ENCODE data around the gene TSHZ2.

Gene TSHZ2

DNA sequence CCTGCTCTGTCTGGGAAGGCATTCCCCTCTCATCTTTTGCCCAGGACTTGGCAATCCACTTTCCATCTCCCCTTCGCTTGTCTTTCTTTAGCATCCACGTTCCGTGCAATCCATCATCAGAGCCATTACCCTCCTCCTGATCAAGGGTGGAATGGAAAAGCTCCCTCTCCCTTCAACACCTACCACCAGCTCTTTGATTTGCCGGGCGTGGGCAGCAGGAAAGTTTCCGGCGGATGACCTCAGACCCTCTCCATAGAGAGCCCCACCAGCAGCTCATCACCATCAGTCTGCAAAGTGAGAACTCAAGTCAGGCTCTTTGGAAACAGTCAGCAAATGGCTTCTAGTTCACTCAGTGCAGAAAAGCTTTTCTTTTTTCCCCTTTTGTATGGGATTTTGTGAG lies 76.2 kb downstream of the TSHZ2 start:
- Mint-ChIP-seq H3K4me1 (peaks cover 50% of the 10 kb centered on the region), H3K27ac (peak overlapping the region; percentile 47), H3K4me3 (no peak overlapping the region), H3K27me3 (no peaks in the 10 kb centered on the region), H3K36me3 (peaks cover 27% of the 10 kb centered on the region), H3K9me3 (no peaks in the 10 kb centered on the region)

DNA sequence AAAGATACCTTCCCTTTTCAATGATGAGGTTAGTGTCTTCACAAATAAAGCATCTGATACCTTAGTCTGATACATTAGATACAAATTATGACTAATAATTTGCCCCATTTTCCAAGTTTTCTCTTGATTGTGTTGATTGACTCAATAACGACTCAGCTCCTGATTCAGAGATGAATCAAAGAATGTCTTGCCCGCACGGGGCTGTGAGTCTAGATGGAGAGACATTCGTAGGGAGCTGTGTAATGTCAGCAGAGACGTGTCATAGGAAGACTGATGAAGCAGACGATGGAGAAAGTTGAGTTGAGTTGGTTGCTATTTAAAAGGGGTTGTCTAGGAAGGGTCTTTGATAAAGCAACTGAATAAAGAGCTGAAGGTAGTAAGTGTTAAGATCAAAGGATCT lies 78.2 kb downstream of the TSHZ2 start:
- H3K27me3 Mint-ChIP-seq: no peaks in the 10 kb centered on the region
- H3K4me3 Mint-ChIP-seq: peak overlapping the region; percentile 31
- H3K36me3 Mint-ChIP-seq: peaks cover 25% of the 10 kb centered on the region
- peaks cover 62% of the 10 kb centered on the region for H3K4me1 Mint-ChIP-seq
- H3K9me3 Mint-ChIP-seq: no peaks in the 10 kb centered on the region
- peak overlapping the region; percentile 86 for H3K27ac Mint-ChIP-seq

DNA sequence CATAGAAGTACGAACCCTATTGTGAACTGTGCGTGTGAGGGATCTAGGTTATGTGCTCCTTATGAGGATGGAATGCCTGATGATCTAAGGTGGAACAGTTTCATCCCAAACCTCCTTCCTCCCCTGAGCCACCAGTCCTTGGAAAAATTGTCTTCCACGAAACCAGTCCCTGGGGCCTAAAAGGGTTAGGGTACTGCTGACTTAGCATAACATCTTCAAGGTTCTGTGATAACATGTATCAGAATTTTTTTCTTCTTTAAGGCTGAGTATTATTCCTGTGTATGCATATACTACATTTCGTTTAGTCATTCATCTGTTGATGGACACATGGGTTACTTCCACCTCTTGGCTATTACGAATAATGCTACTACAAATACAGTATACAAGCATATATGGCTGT lies 80.2 kb downstream of the TSHZ2 start:
- Mint-ChIP-seq H3K9me3 (peaks cover 9% of the 10 kb centered on the region), H3K27ac (peak overlapping the region; percentile 24), H3K36me3 (peaks cover 34% of the 10 kb centered on the region), H3K27me3 (no peaks in the 10 kb centered on the region), H3K4me3 (no peak overlapping the region), H3K4me1 (peaks cover 80% of the 10 kb centered on the region)

DNA sequence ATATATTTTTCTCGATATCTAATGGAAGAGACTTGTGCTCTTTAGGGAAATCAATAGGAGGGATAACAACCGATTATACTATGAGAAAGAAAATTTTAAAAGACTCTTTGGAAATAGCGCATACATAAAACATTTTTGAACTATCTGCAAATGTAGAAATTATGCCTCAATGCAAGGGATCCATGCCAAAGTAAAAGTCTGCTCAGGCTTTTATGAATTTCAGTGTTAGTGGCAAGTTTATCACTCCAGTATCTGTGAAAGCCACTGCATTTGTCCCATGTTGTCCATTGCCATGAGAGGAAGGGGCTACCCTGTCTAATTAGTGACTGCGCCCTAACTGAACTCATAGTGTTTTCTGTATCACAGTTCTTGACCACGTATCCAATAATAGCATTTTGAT lies 81.4 kb downstream of the TSHZ2 start:
- Mint-ChIP-seq H3K4me3 (no peak overlapping the region), H3K4me1 (peaks cover 73% of the 10 kb centered on the region), H3K27me3 (no peaks in the 10 kb centered on the region), H3K9me3 (peaks cover 9% of the 10 kb centered on the region), H3K27ac (peak overlapping the region; percentile 25), H3K36me3 (peaks cover 27% of the 10 kb centered on the region)

DNA sequence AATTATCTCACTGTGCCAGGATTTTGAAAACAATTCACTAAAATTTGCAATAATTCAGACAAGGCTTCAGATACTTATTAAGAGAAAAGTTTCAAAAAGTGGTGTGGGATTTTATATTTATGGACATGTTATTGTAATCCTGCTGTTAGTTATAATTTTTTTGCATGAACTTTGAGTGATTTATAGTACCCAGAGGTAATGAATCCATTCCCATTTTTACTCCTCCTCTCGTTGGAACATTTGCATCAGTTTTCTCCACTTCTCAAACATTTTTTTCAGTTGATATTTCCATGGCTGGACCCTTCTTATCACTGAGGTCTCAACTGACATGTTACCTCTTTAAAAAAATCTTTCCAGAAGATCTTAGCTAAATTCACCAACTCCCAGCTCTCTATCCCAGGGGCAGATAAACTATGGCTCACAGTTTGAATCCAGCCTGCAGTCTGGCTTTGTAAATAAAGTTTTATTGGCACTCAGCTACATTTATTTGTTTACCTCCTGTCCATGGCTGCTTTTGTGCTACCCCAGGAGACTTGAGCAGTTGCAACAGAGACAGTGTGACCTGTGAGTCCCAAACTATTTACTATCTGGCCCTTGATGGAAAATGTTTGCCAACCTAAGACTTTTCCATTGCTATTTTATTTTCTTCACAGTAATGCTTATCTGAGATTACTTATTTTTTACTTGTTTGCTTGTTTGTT lies 83.4 kb downstream of the TSHZ2 start:
- Mint-ChIP-seq H3K4me1 (peaks cover 80% of the 10 kb centered on the region), H3K4me3 (no peak overlapping the region), H3K27ac (peak overlapping the region; percentile 70), H3K27me3 (no peaks in the 10 kb centered on the region), H3K9me3 (peaks cover 9% of the 10 kb centered on the region), H3K36me3 (peaks cover 28% of the 10 kb centered on the region)

DNA sequence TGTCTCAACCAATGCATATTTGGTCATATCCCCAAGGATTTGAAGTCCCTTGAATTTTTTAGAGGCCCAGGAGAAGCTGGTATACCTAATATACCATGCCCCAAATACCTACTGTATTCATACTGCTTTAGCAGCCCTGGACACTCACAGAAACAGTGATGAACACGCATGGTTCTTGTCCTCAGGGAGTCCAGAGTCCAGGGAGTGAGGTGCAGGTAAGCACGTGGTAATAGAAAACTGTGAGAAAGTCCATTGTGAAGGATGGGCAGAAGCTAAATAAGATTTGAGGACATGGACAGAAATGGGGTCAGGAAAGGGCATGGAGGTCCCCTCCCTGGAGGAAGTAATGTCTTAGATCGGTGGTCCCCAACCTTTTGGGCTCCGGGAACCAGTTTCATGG lies 85.4 kb downstream of the TSHZ2 start:
- Mint-ChIP-seq H3K36me3 (peaks cover 29% of the 10 kb centered on the region), H3K27ac (no peak overlapping the region), H3K4me1 (peaks cover 88% of the 10 kb centered on the region), H3K27me3 (no peaks in the 10 kb centered on the region), H3K9me3 (peaks cover 9% of the 10 kb centered on the region), H3K4me3 (no peak overlapping the region)

DNA sequence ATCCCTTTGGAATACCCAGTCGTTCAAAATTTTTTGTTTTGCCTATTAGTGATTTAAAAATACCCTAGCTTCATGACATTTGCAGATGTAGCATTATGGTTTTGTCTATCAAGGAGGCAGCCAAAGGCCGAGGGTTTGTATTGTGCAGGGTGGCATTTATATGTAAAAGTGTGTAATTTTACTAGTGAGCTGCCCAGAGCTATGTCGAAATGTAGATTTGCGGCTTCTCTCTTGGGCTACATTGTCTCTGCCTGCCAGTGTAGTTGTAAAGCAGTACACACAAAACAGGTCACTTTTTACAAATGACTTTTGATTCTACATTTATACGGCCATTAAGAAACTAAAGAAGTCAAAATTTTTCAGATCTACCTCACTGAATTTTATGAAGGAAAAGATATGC lies 87.7 kb downstream of the TSHZ2 start:
- Mint-ChIP-seq H3K27ac (peak overlapping the region; percentile 92), H3K27me3 (no peaks in the 10 kb centered on the region), H3K4me3 (no peak overlapping the region), H3K9me3 (peaks cover 9% of the 10 kb centered on the region), H3K4me1 (peaks cover 84% of the 10 kb centered on the region), H3K36me3 (peaks cover 24% of the 10 kb centered on the region)

DNA sequence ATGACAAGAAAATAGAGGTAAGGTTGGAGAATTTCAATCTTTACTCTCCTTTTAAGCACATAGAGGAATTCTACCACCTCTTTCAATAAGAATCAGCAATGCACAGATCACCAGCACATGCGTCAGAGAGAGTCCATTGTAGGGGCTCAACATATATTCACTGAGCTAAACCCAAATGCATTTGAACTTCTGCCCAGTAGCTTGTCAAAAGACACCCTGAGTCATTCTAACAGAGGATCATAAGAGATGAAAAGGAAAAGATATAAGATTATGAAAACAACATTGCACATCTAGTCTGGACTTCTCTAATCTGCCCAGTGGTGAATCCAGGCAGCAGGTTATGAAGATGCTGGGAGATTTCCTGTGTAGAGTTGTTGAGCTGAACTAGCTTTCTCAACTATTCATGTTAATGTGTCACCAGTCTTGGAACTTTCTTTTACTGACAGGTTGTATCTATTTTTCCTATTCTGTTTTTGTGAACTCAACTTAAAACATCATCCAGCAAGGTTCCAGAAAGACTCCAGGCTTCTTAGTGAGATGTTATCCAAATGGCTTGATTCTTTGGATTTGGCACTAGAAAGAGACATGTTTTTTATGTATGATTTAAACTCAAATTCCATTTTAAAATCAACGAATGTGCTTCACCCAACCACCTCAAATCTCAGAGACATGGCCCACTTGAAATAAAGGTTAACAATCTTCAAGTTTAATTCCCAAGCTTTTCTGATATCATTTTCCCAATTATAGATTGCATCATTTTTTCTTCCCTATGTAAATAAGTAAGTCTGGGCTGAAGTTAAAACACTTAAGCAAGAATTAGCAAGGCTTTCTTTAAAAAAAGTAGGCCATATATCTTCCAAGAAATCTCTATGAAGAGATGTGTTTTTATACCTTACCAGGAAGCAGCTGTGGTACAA lies 89.3 kb downstream of the TSHZ2 start:
- Mint-ChIP-seq H3K27me3 (no peaks in the 10 kb centered on the region), H3K4me3 (peak overlapping the region; percentile 38), H3K36me3 (peaks cover 18% of the 10 kb centered on the region), H3K27ac (peak overlapping the region; percentile 92), H3K9me3 (peaks cover 8% of the 10 kb centered on the region), H3K4me1 (peaks cover 75% of the 10 kb centered on the region)

DNA sequence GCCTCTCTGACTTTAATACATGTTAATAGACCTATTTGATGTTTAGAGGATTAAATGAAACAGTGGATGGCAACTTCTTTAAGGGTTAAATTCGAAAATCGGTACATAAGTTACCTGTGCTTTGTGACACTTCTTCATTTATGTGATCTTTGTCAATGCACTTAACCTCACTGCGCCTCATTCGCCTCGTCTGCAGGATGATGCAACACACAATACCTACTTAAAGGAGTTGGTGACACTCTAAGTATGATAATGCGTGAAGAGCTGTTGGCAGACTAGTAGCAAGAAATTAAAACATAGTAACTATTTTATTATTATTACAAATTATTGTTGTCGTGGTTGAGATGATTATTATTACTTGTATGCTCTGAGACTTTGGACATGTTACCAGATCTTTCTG lies 92.8 kb downstream of the TSHZ2 start:
- Mint-ChIP-seq H3K36me3 (peaks cover 26% of the 10 kb centered on the region), H3K9me3 (peaks cover 6% of the 10 kb centered on the region), H3K4me1 (peaks cover 75% of the 10 kb centered on the region), H3K4me3 (no peak overlapping the region), H3K27me3 (no peaks in the 10 kb centered on the region), H3K27ac (peak overlapping the region; percentile 81)

DNA sequence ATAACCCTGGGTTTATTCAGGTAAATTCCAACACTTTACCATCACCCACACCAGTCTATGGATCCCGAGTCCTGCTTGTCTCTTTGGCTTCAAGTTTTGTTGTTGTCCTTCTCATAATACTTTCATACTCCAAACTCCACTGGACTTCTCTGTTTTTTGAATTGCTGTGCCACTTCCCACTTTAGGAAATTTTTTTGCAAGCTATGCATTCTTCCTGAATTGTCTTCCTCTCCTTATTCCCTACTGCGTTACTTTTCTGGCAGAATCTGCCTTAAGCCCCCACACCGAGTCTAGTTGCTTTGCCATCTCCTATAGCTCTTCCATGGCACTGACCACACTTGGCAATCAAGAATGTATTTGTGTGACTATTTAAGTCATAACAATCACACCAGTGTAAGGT lies 96.1 kb downstream of the TSHZ2 start:
- Mint-ChIP-seq H3K27ac (peak overlapping the region; percentile 96), H3K4me3 (no peak overlapping the region), H3K4me1 (peaks cover 75% of the 10 kb centered on the region), H3K9me3 (peaks cover 6% of the 10 kb centered on the region), H3K36me3 (peaks cover 24% of the 10 kb centered on the region), H3K27me3 (no peaks in the 10 kb centered on the region)

DNA sequence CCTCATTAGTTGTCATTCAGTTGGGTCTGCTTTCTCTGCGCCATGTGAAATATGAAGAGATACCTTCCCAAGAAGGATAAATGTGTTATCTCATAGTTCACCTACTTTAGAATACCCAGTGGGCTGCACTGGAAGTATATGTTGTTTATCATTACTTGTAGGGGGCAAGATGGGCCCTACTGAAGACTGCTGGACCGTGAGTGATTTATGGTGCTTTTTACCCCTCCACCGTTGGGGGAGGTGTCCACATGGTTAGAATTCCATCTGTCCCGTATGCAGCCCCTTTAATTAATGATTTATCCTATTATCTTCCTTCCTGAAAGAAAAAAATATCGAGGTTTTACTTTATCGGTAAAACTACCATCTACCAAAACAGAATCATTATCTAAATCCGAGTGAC lies 97.0 kb downstream of the TSHZ2 start:
- H3K27ac Mint-ChIP-seq: peak overlapping the region; percentile 96
- H3K9me3 Mint-ChIP-seq: peaks cover 6% of the 10 kb centered on the region
- no peaks in the 10 kb centered on the region for H3K27me3 Mint-ChIP-seq
- H3K4me1 Mint-ChIP-seq: peaks cover 76% of the 10 kb centered on the region
- H3K36me3 Mint-ChIP-seq: peaks cover 29% of the 10 kb centered on the region
- H3K4me3 Mint-ChIP-seq: no peak overlapping the region

DNA sequence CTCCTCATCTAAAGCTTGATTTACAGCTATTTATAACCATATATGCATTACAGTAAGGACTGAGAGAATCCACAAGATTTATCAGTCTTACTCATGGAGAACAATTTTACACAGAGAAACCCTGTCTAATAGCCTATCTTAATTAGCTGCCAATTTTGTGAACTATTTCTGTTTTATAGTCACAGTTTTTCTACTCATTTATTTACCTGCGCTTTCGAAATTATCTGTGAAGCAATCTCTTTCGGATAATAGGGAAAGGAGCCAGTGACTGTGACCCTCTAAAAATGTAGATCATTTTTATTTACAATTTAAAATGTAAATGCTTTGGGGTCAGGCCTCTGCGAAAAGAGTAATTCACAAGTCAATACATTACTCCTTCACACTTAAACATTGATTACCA lies 98.1 kb downstream of the TSHZ2 start:
- Mint-ChIP-seq H3K9me3 (peaks cover 6% of the 10 kb centered on the region), H3K4me1 (peaks cover 71% of the 10 kb centered on the region), H3K27me3 (no peaks in the 10 kb centered on the region), H3K36me3 (peaks cover 29% of the 10 kb centered on the region), H3K27ac (peak overlapping the region; percentile 96), H3K4me3 (no peak overlapping the region)

DNA sequence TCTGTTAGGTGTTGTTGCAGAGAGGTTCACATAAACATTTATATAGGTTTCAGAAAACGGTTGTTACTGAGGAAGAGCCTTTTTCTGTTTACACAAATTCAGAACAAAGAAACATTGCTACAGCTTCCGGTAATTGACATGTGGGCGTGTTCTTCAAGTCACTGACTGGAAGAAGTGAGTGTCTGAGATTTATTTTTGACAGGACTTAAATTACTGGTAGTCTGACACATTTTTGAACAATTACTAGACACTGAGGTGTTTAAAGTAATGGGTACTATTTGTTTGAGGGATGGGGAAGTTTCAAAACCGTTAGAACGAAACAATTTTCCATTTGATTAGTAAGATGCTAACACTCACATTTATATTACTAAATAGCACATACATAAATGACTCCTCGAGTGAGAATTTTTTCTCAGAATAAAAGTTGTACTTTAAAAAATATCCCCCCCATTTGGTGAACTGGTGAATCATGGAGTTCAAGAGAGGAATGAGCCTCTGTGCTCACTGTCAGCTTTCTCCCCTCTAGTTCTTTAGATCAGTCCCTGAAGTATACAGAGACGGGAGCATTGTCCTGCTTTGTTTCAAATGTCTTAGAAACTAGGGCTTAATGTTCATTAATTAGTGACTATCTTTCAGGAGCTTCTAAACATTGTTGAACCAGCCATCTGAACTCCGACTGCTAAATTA lies 98.7 kb downstream of the TSHZ2 start:
- no peaks in the 10 kb centered on the region for H3K27me3 Mint-ChIP-seq
- peaks cover 6% of the 10 kb centered on the region for H3K9me3 Mint-ChIP-seq
- H3K36me3 Mint-ChIP-seq: peaks cover 28% of the 10 kb centered on the region
- peak overlapping the region; percentile 96 for H3K27ac Mint-ChIP-seq
- peaks cover 69% of the 10 kb centered on the region for H3K4me1 Mint-ChIP-seq
- H3K4me3 Mint-ChIP-seq: peak overlapping the region; percentile 51

DNA sequence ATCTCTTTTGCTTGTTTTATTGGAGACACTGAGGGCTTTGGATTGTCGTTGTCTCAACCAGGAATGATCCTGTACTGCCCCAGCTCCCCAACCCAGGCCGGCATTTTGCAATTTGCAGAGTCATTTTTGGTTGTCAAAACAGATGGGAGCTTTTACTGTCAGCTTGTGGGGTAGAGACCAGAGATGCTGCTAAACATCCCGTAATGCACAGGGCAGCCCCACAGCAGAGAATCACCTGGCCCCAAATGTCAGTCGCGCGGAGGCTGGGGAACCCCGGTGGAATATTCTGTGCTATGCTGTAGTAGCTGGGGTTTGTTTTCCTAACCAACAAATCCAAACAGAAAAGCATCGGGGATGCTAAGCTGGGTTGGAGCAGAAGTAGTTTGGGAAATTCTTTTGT lies 99.7 kb downstream of the TSHZ2 start:
- Mint-ChIP-seq H3K27me3 (no peaks in the 10 kb centered on the region), H3K27ac (peak overlapping the region; percentile 89), H3K4me3 (peak overlapping the region; percentile 33), H3K36me3 (peaks cover 24% of the 10 kb centered on the region), H3K4me1 (peaks cover 68% of the 10 kb centered on the region), H3K9me3 (peaks cover 6% of the 10 kb centered on the region)

DNA sequence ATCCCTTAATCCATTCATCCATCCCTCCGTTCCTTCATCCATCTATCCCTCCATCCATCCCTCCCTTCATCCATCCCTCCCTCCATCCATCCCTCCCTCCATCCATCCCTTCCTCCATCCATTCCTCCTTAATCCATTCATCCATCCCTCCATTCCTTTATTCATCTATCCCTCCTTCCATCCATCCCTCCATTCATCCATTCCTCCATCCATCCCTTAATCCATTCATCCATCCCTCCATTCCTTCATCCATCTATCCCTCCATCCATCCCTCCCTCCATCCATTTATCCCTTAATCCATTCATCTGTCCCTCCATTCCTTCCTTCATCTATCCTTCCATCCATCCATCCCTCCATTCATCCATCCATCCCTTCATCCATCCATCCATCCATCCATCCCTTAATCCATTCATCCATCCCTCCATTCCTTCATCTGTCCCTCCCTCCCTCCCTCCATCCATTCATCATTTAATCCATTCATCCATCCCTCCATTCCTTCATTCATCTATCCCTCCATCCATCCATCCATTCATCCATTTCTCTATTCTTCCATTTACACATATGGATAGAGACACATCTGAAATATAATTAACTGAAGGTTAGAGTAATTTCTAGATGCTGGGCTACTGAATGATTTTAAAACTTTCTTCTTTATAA lies 100.9 kb downstream of the TSHZ2 start:
- Mint-ChIP-seq H3K27ac (peak overlapping the region; percentile 89), H3K9me3 (peaks cover 6% of the 10 kb centered on the region), H3K4me3 (peak overlapping the region; percentile 19), H3K4me1 (peaks cover 61% of the 10 kb centered on the region), H3K36me3 (peaks cover 13% of the 10 kb centered on the region), H3K27me3 (no peaks in the 10 kb centered on the region)

All from activated naive CD4-positive, alpha-beta T cell treated with anti-CD3 and anti-CD28 coated beads, Interleukin-2, amount 50 U/mL, for 24 hours (primary cell).